ENCODE results near the gene MAST4.

DNA sequence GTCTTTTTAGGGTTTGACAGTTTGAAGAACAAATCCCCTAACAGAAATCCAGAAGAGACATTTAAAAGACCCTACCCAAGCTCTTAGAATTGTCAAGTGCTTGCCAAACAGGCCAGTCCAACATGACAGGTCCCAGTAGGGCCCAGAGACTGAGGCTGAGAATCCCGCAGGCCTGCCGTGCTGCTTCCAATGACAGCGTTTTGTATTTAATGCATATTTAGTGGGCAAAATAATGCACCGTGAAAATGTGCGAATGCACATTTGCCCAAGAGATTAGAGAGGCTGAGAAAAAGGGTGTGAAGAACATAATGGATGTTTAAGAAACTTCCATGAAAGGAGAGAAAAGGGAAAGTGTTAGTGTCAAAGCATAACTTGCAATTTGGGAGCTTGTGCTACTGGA is 542.8 kb downstream of the MAST4 start:
- TF ChIP-seq POLR2AphosphoS5 (IDR thresholded peaks at IDR 0.05; ENCODE audit: low read depth, low read length) (no peak), POLR2A (IDR thresholded peaks at IDR 0.05; ENCODE audit: low read depth, low read length) (no peak)

Data from GM12892 (cell line).